GM20431 (cell line): Measurements from ENCODE around the gene YEATS4.

Source experiments
- in situ Hi-C: fragments of 300-500 bp; cut with MseI, MboI; formaldehyde crosslinking; loops from one replicate; pipeline ENCODE4 v1.15.0; 2020; ENCODE audit warnings: low sequenced_read_pairs; ENCODE audit not compliant: unreplicated experiment

The YEATS4 gene

GRCh38 chr12:69423037-69423905 lies 63.7 kb downstream of the YEATS4 start:
- in situ Hi-C loops: no loop called here

GRCh38 chr12:69425417-69425816 lies 65.9 kb downstream of the YEATS4 start:
- in situ Hi-C loops: no loop called here

- in situ Hi-C loops: no loop called here
These were observed 69.0 kb downstream of the YEATS4 start for GRCh38 chr12:69428351-69429073.

GRCh38 chr12:69430942-69431590 lies 71.5 kb downstream of the YEATS4 start:
- in situ Hi-C loops: no loop called here

- in situ Hi-C loops: no loop called here
These were observed 72.2 kb downstream of the YEATS4 start for GRCh38 chr12:69431591-69432222.

GRCh38 chr12:69433653-69434052 lies 74.1 kb downstream of the YEATS4 start:
- in situ Hi-C loops: no loop called here

- in situ Hi-C loops: no loop called here
These were observed 76.1 kb downstream of the YEATS4 start for GRCh38 chr12:69435644-69436043.

- in situ Hi-C loops: no loop called here
These were observed 77.5 kb downstream of the YEATS4 start for GRCh38 chr12:69437073-69437472.

GRCh38 chr12:69438539-69438938 lies 79.0 kb downstream of the YEATS4 start:
- in situ Hi-C loops: no loop called here

- in situ Hi-C loops: no loop called here
These were observed 80.5 kb downstream of the YEATS4 start for GRCh38 chr12:69440016-69440415.
